COR-L47 (cell line): ENCODE measurements around the gene WDSUB1.

Source experiments
- DNase-seq: peaks from one replicate; lab custom pipeline; 2025; lab: John Stamatoyannopoulos, UW

WDSUB1 gene

DNA sequence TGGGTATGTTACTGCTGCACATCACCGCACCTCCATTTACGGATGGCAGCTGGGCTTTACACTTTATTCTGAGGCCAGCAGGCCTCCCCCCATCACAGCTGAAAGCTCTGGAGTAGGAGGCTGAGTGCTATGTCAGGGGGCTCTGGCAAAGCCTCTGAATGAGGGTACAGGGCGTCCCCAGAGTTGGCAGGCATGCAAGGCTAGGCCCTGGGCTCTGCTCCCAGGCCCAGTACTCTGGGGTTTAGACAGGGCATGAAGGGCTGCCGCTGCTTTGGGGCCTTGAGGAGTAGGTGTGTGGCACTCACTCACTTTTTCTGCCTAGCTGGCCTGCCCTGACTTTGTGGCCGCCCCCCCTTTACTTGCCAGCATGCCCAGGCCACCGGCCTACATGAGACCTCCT lies 90.8 kb downstream of the WDSUB1 start:
- no peak for DNase-seq

DNA sequence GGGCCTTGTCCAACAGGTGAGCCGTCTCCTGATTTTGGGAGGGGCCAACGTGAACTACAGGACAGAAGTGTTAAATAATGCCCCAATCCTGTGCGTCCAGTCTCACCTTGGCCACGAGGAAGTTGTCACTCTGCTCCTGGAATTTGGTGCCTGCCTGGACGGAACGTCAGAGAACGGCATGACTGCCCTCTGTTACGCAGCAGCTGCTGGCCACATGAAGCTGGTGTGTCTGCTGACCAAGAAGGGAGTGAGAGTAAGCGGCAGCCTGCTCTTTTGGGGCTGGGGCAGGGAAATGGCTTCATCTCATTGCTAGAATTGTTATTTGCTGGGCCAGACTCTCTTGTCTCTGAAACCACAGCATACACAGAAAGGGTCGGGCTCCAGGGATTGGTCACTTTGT lies 92.3 kb downstream of the WDSUB1 start:
- no peak for DNase-seq

DNA sequence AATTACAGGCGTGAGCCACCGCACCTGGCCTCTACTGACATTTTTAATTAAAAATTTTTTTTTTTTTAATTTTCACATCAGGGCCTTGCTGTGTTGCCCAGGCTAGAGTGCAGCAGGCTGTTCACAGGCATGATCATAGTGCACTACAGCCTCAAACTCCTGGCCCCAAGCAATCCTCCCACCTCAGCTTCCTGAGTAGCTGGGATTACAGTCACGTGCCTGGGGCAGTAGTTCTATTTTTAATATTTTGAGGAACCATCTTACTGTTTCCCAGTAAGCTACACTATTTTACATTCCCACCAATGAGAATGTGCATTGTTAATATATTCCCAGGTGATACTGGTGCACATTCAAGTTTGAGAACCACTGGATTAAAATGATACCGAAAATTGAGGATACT lies 92.7 kb downstream of the WDSUB1 start:
- no peak for DNase-seq

- DNase-seq, result no peak
Measured at GRCh38 chr2:159192371-159192918, 94.1 kb downstream of the WDSUB1 start.

DNA sequence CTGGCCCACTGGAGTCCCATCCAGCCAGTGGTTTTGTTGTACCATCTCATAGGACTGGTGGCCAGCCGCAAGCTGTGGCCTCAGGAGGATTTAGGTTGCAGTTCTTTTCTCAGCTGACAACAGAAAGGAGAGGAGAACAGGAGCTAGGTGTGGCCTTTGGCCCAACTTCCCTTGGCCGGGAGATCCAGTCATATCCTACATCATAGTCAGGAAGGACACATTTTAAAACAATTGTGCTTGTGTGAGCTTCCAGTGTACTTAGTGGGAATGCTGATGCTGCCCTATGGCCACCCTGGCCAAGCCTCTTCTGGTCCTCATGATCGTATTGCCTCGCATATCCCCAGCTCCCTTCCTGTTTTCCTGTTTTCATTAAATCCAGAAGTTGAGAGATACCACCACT lies 98.1 kb downstream of the WDSUB1 start:
- no peak for DNase-seq

DNA sequence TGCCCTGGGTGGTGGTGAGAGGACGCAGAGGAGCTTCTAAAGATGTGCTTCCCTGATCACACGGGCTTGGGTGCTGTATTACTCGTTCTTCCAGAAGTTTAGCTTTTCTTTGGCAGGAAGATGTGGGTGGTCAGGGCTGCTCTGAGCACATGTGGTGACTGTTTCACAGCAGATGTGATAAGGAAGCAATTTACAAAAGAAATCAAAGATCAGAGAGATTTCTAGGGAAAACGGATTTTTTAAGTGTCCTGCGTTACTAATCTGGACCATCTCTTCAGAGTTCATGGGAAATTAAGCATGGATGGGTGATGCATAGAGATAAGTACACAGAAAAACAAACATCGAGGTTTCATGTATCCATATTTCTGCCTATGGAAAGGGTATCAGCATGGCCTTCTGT lies 99.4 kb downstream of the WDSUB1 start:
- DNase-seq, result no peak

DNA sequence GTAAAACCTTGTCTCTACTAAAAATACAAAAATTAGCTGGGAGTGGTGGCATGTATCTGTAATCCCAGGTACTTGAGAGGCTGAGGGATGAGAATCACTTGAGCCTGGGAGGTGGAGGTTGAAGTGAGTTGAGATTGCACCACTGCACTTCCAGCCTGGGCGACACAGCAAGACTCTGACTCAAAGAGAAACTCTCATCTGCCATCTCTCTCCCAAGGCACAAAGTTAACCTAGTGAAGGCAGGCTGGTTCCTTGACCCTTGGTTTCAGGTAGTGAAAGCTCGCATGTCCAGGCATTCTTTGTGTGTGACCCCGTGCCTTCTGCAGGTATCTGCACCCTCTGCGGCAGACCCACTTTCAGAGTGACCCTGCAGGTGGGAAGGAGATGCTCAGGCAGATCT lies 100.0 kb downstream of the WDSUB1 start:
- no peak for DNase-seq
